GM12865 (cell line): Measurements from ENCODE around the gene FGF14.

Experiments
- DNase-seq: peaks from one replicate; pipeline ENCODE4 v3.0.0; 2010; ENCODE audit warnings: low read depth
- H3K4me3 ChIP-seq: 2 replicates; pipeline ENCODE4 v1.5.1; 2011; ENCODE audit warnings: mild to moderate bottlenecking, low read depth, low read length, control low read depth
- CTCF ChIP-seq: IDR thresholded peaks from 2 replicates; pipeline ENCODE4 v1.5.1; 2011; ENCODE audit warnings: low read length, control low read depth, low read depth, inconsistent platforms; ENCODE audit not compliant: insufficient read depth; ENCODE audit errors: missing control alignments

The FGF14 gene

GRCh38 chr13:101930331-101930730 lies 471.5 kb downstream of the FGF14 start:
- H3K4me3 ChIP-seq, result no peak overlapping the region
- DNase-seq, result no peak
- no peak for TF ChIP-seq CTCF

- TF ChIP-seq CTCF, result no peak
Observed at GRCh38 chr13:101925731-101926130, 476.1 kb downstream of the FGF14 start.

GRCh38 chr13:101919541-101920181 lies 482.2 kb downstream of the FGF14 start:
- no peak overlapping the region for H3K4me3 ChIP-seq
- no peak for TF ChIP-seq CTCF
- DNase-seq, result no peak

More at GRCh38 chr13:101925731-101926130, 476.1 kb downstream of the FGF14 start:
- no peak overlapping the region for H3K4me3 ChIP-seq
- DNase-seq, result no peak

GRCh38 chr13:101917833-101918661 lies 483.8 kb downstream of the FGF14 start:
- no peak for DNase-seq
- no peak for TF ChIP-seq CTCF
- H3K4me3 ChIP-seq, result no peak overlapping the region

- H3K4me3 ChIP-seq, result no peak overlapping the region
- TF ChIP-seq CTCF, result no peak
- DNase-seq, result no peak
Observed at GRCh38 chr13:101917475-101917810, 484.4 kb downstream of the FGF14 start.

- no peak overlapping the region for H3K4me3 ChIP-seq
- no peak for TF ChIP-seq CTCF
- DNase-seq, result no peak
Observed at GRCh38 chr13:101916775-101917474, 484.9 kb downstream of the FGF14 start.
